ENCODE results near the gene EPHB1. TPM values are rescaled to one million over a fixed set of nuclear protein-coding genes. Genes with fewer than 3 reads are reported as not detected.

EPHB1 gene
- total RNA-seq, 2 donors from 2014 or later: 0.68 to 0.71 TPM

DNA sequence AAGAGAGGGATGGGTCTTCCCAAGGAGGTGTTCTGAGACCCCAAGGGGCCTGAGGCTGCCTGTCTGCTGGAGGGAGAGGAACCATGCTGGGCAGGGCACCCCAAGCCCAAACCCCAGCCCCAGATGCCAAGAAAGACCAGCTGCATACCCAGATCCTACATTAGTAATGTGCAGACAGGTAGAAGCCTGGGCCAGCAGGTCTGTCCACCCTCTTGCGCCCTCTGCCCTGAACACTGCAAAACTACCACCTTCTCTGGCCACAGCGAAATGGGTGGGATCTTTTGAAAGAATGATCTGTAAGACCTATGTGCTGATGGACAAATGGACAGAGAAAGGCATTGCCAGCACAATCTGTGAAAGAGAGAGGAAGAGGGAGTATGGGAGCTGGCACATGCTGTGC lies 283.2 kb downstream of the EPHB1 start:
- Histone ChIP-seq H3K9me3 (no peaks in the 10 kb centered on the region), H3K27ac (no peak overlapping the region), H3K4me3 (no peak overlapping the region), H3K27me3 (replicated peaks; ENCODE audit: insufficient read depth) (no peaks in the 10 kb centered on the region), H3K36me3 (no peaks in the 10 kb centered on the region), H3K4me1 (ENCODE audit: control insufficient read depth in 1 of 2, low read depth in 2 of 2) (no peaks in the 10 kb centered on the region)
- no peak for DNase-seq (ENCODE audit: low spot score)
- TF ChIP-seq, protein P1, sequence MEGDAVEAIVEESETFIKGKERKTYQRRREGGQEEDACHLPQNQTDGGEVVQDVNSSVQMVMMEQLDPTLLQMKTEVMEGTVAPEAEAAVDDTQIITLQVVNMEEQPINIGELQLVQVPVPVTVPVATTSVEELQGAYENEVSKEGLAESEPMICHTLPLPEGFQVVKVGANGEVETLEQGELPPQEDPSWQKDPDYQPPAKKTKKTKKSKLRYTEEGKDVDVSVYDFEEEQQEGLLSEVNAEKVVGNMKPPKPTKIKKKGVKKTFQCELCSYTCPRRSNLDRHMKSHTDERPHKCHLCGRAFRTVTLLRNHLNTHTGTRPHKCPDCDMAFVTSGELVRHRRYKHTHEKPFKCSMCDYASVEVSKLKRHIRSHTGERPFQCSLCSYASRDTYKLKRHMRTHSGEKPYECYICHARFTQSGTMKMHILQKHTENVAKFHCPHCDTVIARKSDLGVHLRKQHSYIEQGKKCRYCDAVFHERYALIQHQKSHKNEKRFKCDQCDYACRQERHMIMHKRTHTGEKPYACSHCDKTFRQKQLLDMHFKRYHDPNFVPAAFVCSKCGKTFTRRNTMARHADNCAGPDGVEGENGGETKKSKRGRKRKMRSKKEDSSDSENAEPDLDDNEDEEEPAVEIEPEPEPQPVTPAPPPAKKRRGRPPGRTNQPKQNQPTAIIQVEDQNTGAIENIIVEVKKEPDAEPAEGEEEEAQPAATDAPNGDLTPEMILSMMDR (IDR thresholded peaks at IDR 0.05): no peak
- no peak for ATAC-seq (ENCODE audit: insufficient number of reproducible peaks, low FRiP score, low read depth)

DNA sequence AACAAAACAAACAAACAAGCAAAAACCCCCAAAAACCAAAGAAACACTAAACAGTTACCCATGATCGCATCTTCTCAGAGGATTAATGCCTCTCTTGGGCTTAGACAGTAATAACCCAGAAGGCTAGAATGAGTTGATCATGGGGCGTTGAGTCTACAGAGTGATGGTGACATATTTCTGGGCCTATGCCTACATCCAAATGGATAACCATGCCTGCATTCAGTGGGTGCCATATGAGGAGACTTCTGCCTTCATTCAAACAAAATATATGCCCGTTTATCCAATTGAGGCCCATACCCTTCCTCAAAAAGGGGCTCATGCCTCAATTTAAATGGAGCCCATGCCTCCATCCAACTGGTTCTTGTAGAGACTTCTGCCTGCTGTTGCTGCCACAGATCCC lies 284.0 kb downstream of the EPHB1 start:
- no peak for ATAC-seq (ENCODE audit: insufficient number of reproducible peaks, low FRiP score, low read depth)
- H3K27me3 ChIP-seq (replicated peaks; ENCODE audit: insufficient read depth): no peaks in the 10 kb centered on the region
- no peak overlapping the region for H3K27ac ChIP-seq
- H3K9me3 ChIP-seq: no peaks in the 10 kb centered on the region
- no peaks in the 10 kb centered on the region for H3K4me1 ChIP-seq (ENCODE audit: control insufficient read depth in 1 of 2, low read depth in 2 of 2)
- H3K4me3 ChIP-seq: no peak overlapping the region
- TF ChIP-seq, protein P1 (IDR thresholded peaks at IDR 0.05): no peak
- no peak for DNase-seq (ENCODE audit: low spot score)
- no peaks in the 10 kb centered on the region for H3K36me3 ChIP-seq

DNA sequence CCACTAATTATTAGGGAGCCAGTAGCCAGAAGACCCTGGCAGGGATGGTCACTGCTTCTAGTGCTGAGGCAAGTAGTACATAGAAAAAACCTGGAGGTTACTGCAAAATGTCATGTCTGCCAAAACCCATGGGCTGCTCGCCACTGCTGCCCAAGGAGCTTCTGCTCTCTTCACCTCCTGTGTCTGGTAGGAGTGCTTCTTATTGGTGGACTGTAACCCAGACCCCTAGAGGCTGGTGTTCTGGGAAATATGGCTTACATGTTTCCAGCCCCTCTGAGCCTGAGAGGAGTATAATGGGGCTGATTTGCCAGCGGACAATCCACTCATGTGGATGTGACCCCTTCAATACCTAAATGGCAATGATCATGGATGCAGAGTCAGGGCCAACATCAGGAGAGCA lies 286.4 kb downstream of the EPHB1 start:
- Histone ChIP-seq H3K4me1 (ENCODE audit: control insufficient read depth in 1 of 2, low read depth in 2 of 2) (no peaks in the 10 kb centered on the region), H3K36me3 (no peaks in the 10 kb centered on the region), H3K27ac (no peak overlapping the region), H3K9me3 (no peaks in the 10 kb centered on the region), H3K27me3 (replicated peaks; ENCODE audit: insufficient read depth) (no peaks in the 10 kb centered on the region), H3K4me3 (no peak overlapping the region)
- ATAC-seq (ENCODE audit: insufficient number of reproducible peaks, low FRiP score, low read depth) (no peak), DNase-seq (ENCODE audit: low spot score) (no peak)
- TF ChIP-seq, protein P1 (IDR thresholded peaks at IDR 0.05): no peak

DNA sequence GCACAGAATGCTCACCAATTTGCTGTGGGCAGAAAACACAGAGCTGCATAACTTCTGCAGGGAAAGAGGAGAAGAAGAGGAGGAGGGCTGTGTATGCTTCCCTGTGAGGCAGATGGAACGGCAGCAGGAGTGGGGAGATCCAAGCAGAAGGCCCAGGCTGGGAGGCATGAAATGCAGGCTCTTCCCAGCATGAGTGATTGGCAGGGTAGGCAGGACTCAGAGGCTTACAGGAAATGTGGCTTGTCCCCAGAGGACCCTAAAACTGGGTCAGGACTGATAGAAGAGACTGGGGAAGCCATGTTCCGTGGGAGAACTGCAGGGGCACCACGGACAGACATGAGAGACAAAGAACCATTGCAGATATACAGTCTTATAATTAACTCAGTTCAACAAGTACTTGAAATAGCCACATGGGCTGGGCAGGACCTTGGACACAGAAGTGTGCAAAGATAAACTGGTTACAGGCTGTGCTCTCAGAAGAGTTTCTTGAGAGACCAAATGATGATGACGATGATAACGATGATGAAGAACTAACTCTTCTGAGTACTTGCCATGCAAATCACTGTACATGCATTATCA lies 286.9 kb downstream of the EPHB1 start:
- Histone ChIP-seq H3K4me1 (ENCODE audit: control insufficient read depth in 1 of 2, low read depth in 2 of 2) (no peaks in the 10 kb centered on the region), H3K27ac (no peak overlapping the region), H3K36me3 (no peaks in the 10 kb centered on the region), H3K9me3 (no peaks in the 10 kb centered on the region), H3K4me3 (no peak overlapping the region), H3K27me3 (replicated peaks; ENCODE audit: insufficient read depth) (no peaks in the 10 kb centered on the region)
- TF ChIP-seq, protein P1 (IDR thresholded peaks at IDR 0.05): no peak
- ATAC-seq (ENCODE audit: insufficient number of reproducible peaks, low FRiP score, low read depth) (no peak), DNase-seq (ENCODE audit: low spot score) (no peak)

DNA sequence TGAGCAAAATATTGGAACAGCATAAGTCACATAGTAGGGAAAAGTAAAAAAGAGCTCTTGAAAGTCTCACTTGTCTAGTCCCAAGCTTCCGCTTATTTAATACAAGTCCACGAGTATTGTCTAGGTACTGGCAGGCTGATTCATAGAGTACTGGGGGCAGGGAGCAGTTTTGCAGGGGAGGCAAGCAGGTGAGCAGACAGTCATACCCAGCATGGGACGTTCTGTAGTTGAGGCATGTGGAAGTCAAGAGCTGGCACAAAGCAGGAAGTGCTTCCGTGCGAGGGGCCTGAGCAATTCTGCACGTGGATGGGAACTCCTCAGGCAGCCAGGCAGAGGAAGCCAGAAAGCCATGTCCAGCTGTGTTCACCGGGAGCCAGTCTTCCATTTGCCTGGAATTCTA lies 287.6 kb downstream of the EPHB1 start:
- Histone ChIP-seq H3K4me3 (no peak overlapping the region), H3K27me3 (replicated peaks; ENCODE audit: insufficient read depth) (no peaks in the 10 kb centered on the region), H3K36me3 (no peaks in the 10 kb centered on the region), H3K27ac (no peak overlapping the region), H3K9me3 (no peaks in the 10 kb centered on the region), H3K4me1 (ENCODE audit: control insufficient read depth in 1 of 2, low read depth in 2 of 2) (no peaks in the 10 kb centered on the region)
- no peak for ATAC-seq (ENCODE audit: insufficient number of reproducible peaks, low FRiP score, low read depth)
- TF ChIP-seq, protein P1 (IDR thresholded peaks at IDR 0.05): no peak
- no peak for DNase-seq (ENCODE audit: low spot score)
